ENCODE data around the gene FGFR3. TPM values are rescaled to one million over a fixed set of nuclear protein-coding genes. Genes with fewer than 3 reads are reported as not detected.
A peak's percentile ranks its signal among the peaks of the same experiment; 100 is the strongest.

The FGFR3 gene
- total and polyA plus RNA-seq, 9 of the 15 experiments (the other 6 are each of a cell fraction or from before 2014, with no cell fraction given) = 1.2 to 60.4 (median 12.7) TPM

DNA sequence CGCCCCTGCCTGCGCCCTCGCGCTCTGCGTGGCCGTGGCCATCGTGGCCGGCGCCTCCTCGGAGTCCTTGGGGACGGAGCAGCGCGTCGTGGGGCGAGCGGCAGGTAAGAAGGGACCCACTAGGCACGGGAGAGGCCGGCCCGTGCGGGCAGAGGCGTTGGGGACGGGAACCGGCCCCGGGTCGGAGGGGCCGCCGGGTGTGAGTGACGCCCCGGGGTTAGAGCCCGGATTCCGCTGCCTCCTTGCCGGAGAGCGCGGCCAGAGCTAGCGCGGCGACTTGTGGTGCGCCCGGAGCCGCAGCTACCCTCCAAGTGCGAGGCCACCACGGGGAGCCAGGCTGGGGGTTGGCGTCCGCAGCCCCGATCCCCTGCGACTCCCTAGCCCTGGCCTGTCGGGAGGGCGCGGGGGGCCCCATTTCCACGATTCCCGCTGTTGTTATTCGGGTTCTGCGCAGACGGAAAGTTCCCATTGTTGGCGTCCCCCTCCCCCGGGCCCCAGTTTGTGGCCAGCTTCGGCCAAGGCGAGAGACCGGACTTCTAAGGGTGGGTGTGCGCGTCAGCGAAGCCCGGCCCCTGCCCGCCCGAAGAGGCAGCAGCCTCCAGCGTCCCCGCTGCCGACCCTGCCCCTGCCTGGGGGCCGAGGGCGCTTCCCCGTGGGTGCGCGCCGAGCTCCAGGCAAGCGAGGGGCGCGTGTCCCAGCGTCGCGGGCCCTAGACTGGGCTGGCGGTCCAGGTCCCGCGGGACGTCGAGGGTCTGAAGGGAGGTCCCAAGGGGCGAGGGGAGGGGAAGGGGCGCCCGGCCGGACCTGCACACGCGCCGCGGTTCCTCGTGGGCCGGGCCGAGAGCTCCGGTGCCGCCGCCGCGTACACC, 1.1 kb downstream of the FGFR3 start (continued):
- TF ChIP-seq, protein P1, sequence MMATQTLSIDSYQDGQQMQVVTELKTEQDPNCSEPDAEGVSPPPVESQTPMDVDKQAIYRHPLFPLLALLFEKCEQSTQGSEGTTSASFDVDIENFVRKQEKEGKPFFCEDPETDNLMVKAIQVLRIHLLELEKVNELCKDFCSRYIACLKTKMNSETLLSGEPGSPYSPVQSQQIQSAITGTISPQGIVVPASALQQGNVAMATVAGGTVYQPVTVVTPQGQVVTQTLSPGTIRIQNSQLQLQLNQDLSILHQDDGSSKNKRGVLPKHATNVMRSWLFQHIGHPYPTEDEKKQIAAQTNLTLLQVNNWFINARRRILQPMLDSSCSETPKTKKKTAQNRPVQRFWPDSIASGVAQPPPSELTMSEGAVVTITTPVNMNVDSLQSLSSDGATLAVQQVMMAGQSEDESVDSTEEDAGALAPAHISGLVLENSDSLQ (IDR thresholded peaks at IDR 0.05) = peak; percentile 29; the same call in 1 of the 2 replicates
- TF ChIP-seq MLLT1 (IDR thresholded peaks at IDR 0.05) (peak in 1 of 2 experiments; percentile 43; a peak in 1 of 4 replicates), ZNF583 (CRISPR knock-in tag; IDR thresholded peaks at IDR 0.05) (no peak), ZNF3 (CRISPR knock-in tag; IDR thresholded peaks at IDR 0.05) (no peak), HOMEZ (CRISPR knock-in tag; IDR thresholded peaks at IDR 0.05) (no peak), YY1 (IDR thresholded peaks at IDR 0.05; ENCODE audit: borderline replicate concordance in 1 of 3, control insufficient read depth in 1 of 3, extremely low read depth in 1 of 3, insufficient read depth in 3 of 3, insufficient read length in 1 of 3, insufficient replicate concordance in 2 of 3, low read depth in 1 of 3, low read length in 2 of 3) (no peak), ATF4 (CRISPR knock-in tag; IDR thresholded peaks at IDR 0.05) (no peak), TGIF2 (CRISPR knock-in tag; IDR thresholded peaks at IDR 0.05) (no peak), FIP1L1 (IDR thresholded peaks at IDR 0.05; ENCODE audit: low read depth, low read length, poor library complexity, severe bottlenecking) (peak; percentile 10), E2F3 (CRISPR knock-in tag; IDR thresholded peaks at IDR 0.05) (no peak), ZC3H11A (IDR thresholded peaks at IDR 0.05; ENCODE audit: low read depth, low read length) (no peak), POLR2AphosphoS2 (IDR thresholded peaks at IDR 0.05; ENCODE audit: low read length) (no peak), U2AF1 (optimal IDR thresholded peaks at IDR 0.05; ENCODE audit: low read depth, low read length) (peak; percentile 21), DDX20 (tag; IDR thresholded peaks at IDR 0.05; ENCODE audit: low read depth) (no peak), YBX1 (IDR thresholded peaks at IDR 0.05) (no peak), STAT5A (IDR thresholded peaks at IDR 0.05; ENCODE audit: borderline replicate concordance, low read length) (no peak), ERF (CRISPR knock-in tag; IDR thresholded peaks at IDR 0.05) (no peak), ZNF174 (CRISPR knock-in tag; IDR thresholded peaks at IDR 0.05) (no peak), ZNF263 (CRISPR knock-in tag; IDR thresholded peaks at IDR 0.05; ENCODE audit: borderline replicate concordance) (no peak), KDM1A (IDR thresholded peaks at IDR 0.05) (no peak), TBL1XR1 (IDR thresholded peaks at IDR 0.05; ENCODE audit: low read length in 2 of 2) (no peak)
- TF ChIP-seq, protein P2, sequence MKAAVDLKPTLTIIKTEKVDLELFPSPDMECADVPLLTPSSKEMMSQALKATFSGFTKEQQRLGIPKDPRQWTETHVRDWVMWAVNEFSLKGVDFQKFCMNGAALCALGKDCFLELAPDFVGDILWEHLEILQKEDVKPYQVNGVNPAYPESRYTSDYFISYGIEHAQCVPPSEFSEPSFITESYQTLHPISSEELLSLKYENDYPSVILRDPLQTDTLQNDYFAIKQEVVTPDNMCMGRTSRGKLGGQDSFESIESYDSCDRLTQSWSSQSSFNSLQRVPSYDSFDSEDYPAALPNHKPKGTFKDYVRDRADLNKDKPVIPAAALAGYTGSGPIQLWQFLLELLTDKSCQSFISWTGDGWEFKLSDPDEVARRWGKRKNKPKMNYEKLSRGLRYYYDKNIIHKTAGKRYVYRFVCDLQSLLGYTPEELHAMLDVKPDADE (conservative IDR thresholded peaks at IDR 0.05; ENCODE audit: control insufficient read depth, low read depth, low read length) = no peak
